GM13976 (cell line): ENCODE data around the gene STIM1.

Source experiments
- DNase-seq: peaks from one replicate; pipeline ENCODE4 v3.0.0; 2012; ENCODE audit warnings: low spot score
- in situ Hi-C: fragments of 300-500 bp; cut with MboI; formaldehyde crosslinking; loops from one replicate; pipeline ENCODE4 v1.12.0; 2022; ENCODE audit warnings: low sequenced_read_pairs, mixed read lengths, inconsistent platforms; ENCODE audit not compliant: unreplicated experiment
- TF ChIP-seq, protein P1 (sequence below): IDR thresholded peaks from 2 replicates; pipeline ENCODE4 v1.5.1; 2012; ENCODE audit warnings: borderline replicate concordance, mild to moderate bottlenecking; ENCODE audit not compliant: insufficient read depth; ENCODE audit errors: extremely low read depth, missing control alignments, control extremely low read depth

STIM1 gene

GRCh38 chr11:3911908-3912505 is 56.5 kb downstream of the STIM1 start:
- DNase-seq, result no peak
- TF ChIP-seq, protein P1, sequence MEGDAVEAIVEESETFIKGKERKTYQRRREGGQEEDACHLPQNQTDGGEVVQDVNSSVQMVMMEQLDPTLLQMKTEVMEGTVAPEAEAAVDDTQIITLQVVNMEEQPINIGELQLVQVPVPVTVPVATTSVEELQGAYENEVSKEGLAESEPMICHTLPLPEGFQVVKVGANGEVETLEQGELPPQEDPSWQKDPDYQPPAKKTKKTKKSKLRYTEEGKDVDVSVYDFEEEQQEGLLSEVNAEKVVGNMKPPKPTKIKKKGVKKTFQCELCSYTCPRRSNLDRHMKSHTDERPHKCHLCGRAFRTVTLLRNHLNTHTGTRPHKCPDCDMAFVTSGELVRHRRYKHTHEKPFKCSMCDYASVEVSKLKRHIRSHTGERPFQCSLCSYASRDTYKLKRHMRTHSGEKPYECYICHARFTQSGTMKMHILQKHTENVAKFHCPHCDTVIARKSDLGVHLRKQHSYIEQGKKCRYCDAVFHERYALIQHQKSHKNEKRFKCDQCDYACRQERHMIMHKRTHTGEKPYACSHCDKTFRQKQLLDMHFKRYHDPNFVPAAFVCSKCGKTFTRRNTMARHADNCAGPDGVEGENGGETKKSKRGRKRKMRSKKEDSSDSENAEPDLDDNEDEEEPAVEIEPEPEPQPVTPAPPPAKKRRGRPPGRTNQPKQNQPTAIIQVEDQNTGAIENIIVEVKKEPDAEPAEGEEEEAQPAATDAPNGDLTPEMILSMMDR, result no peak
- in situ Hi-C loops, result no loop called here

GRCh38 chr11:3913921-3914320 is 58.5 kb downstream of the STIM1 start:
- TF ChIP-seq, protein P1, result no peak
- in situ Hi-C loops, result no loop called here
- no peak for DNase-seq

- DNase-seq, result no peak
- TF ChIP-seq, protein P1, result no peak
These were observed 59.3 kb downstream of the STIM1 start for GRCh38 chr11:3914805-3915204.

GRCh38 chr11:3916962-3917361 is 61.5 kb downstream of the STIM1 start:
- DNase-seq, result no peak
- in situ Hi-C loops, result no loop called here
- TF ChIP-seq, protein P1, result no peak

More at GRCh38 chr11:3914805-3915204, 59.3 kb downstream of the STIM1 start:
- in situ Hi-C loops, result no loop called here

- peak; percentile 43 for DNase-seq
- in situ Hi-C loops, result no loop called here
- TF ChIP-seq, protein P1, result no peak
These were observed 64.8 kb downstream of the STIM1 start for GRCh38 chr11:3920148-3920852.

DNA sequence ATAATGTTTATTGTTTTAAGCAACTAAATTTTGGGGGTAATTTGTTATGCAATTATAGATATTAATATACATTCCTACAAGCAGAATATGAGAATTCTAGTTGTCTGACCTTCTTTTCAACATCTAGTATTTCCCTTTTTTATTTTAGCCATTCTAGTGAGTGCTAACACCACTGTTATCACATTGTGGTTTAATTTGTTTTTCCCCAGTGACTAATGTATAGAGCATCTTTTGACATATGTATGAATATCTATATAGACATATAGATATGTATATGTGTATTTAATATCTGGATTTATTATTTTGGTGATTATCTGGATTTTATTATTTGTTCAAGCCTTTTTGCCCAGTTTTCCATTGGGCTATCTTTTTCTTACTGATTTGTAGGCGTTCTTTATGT is 66.6 kb downstream of the STIM1 start:
- in situ Hi-C loops, result no loop called here
- DNase-seq, result no peak
- TF ChIP-seq, protein P1, result no peak
